Spleen (tissue), 11 donors: ENCODE data around the gene KBTBD4. TPM values are rescaled to one million over a fixed set of nuclear protein-coding genes. Genes with fewer than 3 reads are reported as not detected.
A peak's percentile ranks its signal among the peaks of the same experiment; 100 is the strongest.

Experiments
- DNase-seq: peaks from one replicate; pipeline ENCODE4 v3.0.0-alpha.2; 2020
- H3K27ac ChIP-seq, 8 donors: fragments of 200-600 bp; sonication (generic) in 7 of 8; 1 replicate in 4 of 8; 2 replicates in 4 of 8; pipeline versions ENCODE4 v1.5.0 to v1.8.0; 2016 to 2021; ENCODE audit warnings: inconsistent platforms in 4 of 8, mild to moderate bottlenecking in 4 of 8, moderate library complexity in 1 of 8
- H3K27me3 ChIP-seq, 7 donors: fragments of 200-600 bp; sonication (generic) in 6 of 7; replicated peaks in 1 of 7; 1 replicate in 4 of 7; 2 replicates in 3 of 7; pipeline versions ENCODE4 v1.5.0 to v1.8.0; 2016 to 2021; ENCODE audit warnings: inconsistent platforms in 3 of 7, mild to moderate bottlenecking in 1 of 7
- H3K36me3 ChIP-seq, 6 donors: fragments of 200-600 bp; sonication (generic) in 5 of 6; 1 replicate in 4 of 6; 2 replicates in 2 of 6; pipeline versions ENCODE4 v1.5.0 to v1.8.0; 2016 to 2021; ENCODE audit warnings: inconsistent platforms in 2 of 6
- H3K4me1 ChIP-seq, 6 donors: fragments of 200-600 bp; sonication (generic) in 5 of 6; 1 replicate in 3 of 6; 2 replicates in 3 of 6; pipeline versions ENCODE4 v1.5.0 to v1.8.0; 2016 to 2021; ENCODE audit warnings: inconsistent platforms in 3 of 6
- H3K4me3 ChIP-seq, 8 donors: fragments of 200-600 bp; sonication (generic) in 7 of 8; 1 replicate in 4 of 8; 2 replicates in 4 of 8; pipeline versions ENCODE4 v1.5.0 to v1.8.0; 2016 to 2021; ENCODE audit warnings: inconsistent platforms in 4 of 8, mild to moderate bottlenecking in 4 of 8, moderate library complexity in 2 of 8
- H3K9me3 ChIP-seq, 8 donors: fragments of 200-600 bp; sonication (generic) in 7 of 8; 1 replicate in 4 of 8; 2 replicates in 4 of 8; pipeline versions ENCODE4 v1.5.0 to v1.8.0; 2016 to 2021; ENCODE audit warnings: inconsistent platforms in 4 of 8
- POLR2A ChIP-seq, 3 donors: fragments of 450-650 bp; IDR thresholded peaks; one replicate each; pipeline ENCODE4 v1.5.1; 2017; ENCODE audit warnings: antibody characterized with exemption in 3 of 3, mild to moderate bottlenecking in 1 of 3
- POLR2AphosphoS5 ChIP-seq, 3 donors: sonication (generic); formaldehyde crosslinking; IDR thresholded peaks; one replicate each; pipeline ENCODE4 v1.5.1; 2017; ENCODE audit warnings: antibody characterized with exemption in 3 of 3
- WGBS, 5 donors: extraction: QIAGEN DNeasy Blood & Tissue Kit in 3 of 5; methylation state at CpG; one replicate each; pipeline versions ENCODE4 v1.1.5 to v1.1.7; 2013 to 2018; 5-methylcytosine and 5-hydroxymethylcytosine counted together
- intact Hi-C: fragments of 100-400 bp; cut with DNase I; formaldehyde crosslinking; loops from one replicate; pipeline ENCODE4 v1.15.0; 2023; ENCODE audit warnings: low total_unique reads
- polyA plus RNA-seq, 3 donors: library from polyadenylated mRNA; stranded (reverse); fragments of 200-250 nt; gene quantifications; one replicate each; pipeline ENCODE4 v1.2.1, GENCODE V29; 2013
- total RNA-seq, 7 donors: library from RNA; depleted of rRNA in 3 of 7; stranded (reverse); fragments of >200 nt in 3 of 7; fragmentation: NEBNext Ultra II Directional in 4 of 7; extraction: Animal tissue kit (Norgen Biotek cat#: 25700) in 4 of 7; gene quantifications; one replicate each; pipeline versions ENCODE4 v1.1.0 to v1.2.1, GENCODE V29; 2016 to 2021
- TF ChIP-seq, protein P1 (sequence below), 11 experiments: fragments of 200-600 bp in 7 of 11; fragments of 450-650 bp in 4 of 11; sonication (generic) in 4 of 11; IDR thresholded peaks in 8 of 11; conservative IDR thresholded peaks in 3 of 11; 1 replicate in 7 of 11; 2 replicates in 4 of 11; pipeline versions ENCODE4 v1.4.0 to v1.8.0; 2016 to 2021; ENCODE audit warnings: antibody characterized with exemption in 11 of 11, inconsistent platforms in 4 of 11, mild to moderate bottlenecking in 1 of 11
- donor health status: healthy with polysubstance abuse.
- donor health status: DM: no; HTN: no; CAD: no; lungs with moderate emphysema.
- donor health status: DM: no; HTN: no; CAD: no.
- donor health status: Bipolar disorder and iron deficiency.
- donor health status: healthy.
- donor health status: DM: no; HTN: no; CAD: no.
- donor health status: DM: yes; HTN: yes; CAD: no.

Gene KBTBD4
- total and polyA plus RNA-seq, 10 donors = 8.7 to 22.4 (median 17.5) TPM

DNA sequence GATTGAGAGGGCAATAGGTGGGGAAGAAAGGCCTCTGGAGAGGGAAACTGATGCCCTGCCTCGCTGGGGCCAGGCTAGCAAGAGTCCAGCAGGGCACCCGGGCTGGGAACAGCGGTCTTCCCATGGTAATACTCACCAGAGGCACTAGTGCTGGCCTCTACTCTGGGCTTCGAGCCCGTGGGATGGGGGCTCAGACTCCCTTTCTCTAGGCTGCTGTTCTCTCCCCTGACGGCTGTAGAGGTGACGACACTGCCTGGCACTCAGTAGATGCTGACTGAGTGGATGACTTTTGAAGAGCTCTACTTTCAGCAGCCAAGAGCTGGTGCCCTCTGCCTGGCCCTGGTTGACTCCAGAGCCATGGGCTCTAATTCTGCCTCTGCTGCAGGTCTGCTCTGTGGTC lies 16.3 kb upstream of the KBTBD4 start:
- TF ChIP-seq POLR2AphosphoS5 (IDR thresholded peaks at IDR 0.05) (no peak), POLR2A (IDR thresholded peaks at IDR 0.05) (no peak)
- TF ChIP-seq, protein P1, sequence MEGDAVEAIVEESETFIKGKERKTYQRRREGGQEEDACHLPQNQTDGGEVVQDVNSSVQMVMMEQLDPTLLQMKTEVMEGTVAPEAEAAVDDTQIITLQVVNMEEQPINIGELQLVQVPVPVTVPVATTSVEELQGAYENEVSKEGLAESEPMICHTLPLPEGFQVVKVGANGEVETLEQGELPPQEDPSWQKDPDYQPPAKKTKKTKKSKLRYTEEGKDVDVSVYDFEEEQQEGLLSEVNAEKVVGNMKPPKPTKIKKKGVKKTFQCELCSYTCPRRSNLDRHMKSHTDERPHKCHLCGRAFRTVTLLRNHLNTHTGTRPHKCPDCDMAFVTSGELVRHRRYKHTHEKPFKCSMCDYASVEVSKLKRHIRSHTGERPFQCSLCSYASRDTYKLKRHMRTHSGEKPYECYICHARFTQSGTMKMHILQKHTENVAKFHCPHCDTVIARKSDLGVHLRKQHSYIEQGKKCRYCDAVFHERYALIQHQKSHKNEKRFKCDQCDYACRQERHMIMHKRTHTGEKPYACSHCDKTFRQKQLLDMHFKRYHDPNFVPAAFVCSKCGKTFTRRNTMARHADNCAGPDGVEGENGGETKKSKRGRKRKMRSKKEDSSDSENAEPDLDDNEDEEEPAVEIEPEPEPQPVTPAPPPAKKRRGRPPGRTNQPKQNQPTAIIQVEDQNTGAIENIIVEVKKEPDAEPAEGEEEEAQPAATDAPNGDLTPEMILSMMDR (IDR thresholded peaks at IDR 0.05 in 8 of 11, conservative IDR thresholded peaks at IDR 0.05 in 3 of 11) = no peak
- no peaks in the 10 kb centered on the region for H3K9me3 ChIP-seq
- peaks cover 0 to 33% (median 18%) of the 10 kb centered on the region in 6 donors for H3K4me1 ChIP-seq
- intact Hi-C loops = no loop called here
- peaks cover 0 to 49% (median 25%) of the 10 kb centered on the region in 7 donors for H3K27me3 ChIP-seq
- H3K36me3 ChIP-seq = no peaks in the 10 kb centered on the region
- WGBS, 5 donors = 71 to 84% (median 77%) methylated on average over 3 to 7 of the region's 7 CpGs
- no peak for DNase-seq
- H3K27ac ChIP-seq = no peak overlapping the region
- no peak overlapping the region for H3K4me3 ChIP-seq

DNA sequence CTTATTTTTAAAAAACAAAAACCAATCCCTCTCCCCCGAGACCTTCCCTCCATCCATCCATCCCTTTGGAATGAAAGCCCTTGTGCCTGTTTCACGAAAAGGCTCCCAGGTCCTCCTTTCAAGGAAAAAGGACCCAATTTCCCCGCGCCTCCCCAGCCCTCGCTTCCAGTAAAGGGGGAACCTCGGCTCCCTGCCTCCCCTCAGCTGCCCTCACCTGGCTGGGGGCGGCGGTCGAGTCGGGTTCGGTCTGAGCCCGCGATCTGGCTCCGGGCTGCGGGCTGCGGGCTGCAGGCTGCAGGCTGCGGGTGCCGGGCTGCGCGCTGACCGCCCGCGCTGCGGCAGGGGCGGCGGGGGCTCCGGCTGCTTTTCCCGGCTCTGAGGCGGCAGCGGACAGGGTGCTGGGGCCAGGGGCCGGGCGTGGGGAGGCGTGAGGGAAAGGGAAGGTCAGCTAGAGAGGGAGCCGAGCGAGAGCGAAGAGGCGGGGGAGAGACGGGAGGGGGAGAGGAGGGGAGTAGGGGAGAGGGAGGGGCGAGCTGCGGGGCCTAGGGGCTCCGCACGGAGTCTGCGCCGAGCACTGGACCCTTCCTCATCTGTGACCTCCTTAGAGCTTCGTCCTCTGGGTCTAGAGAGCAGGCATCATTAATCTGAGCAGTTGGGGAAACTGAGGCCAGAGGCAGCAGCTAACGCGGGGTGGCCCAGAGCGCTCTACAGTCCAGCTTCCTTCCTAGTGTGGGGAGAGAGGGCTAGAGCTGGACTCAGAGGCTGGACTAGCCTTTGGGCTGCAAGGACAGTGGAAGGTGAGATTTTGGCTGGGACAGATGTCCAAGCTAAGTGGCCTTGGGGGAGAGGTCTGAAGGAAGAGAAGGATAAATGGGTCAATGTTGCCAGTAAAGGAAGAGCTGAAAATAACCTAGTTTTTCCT lies 15.4 kb upstream of the KBTBD4 start, which contains the start of gene C1QTNF4:
C1QTNF4 (minus strand) TSS at position 478 of the 922 bp plus-strand sequence. CDS start 3,601 bp downstream, outside the sequence.
- intact Hi-C loops = no loop called here
- H3K4me3 ChIP-seq = peak within 1 kb of the TSS in 6 of 8 donors; percentile 2 to 57 (median 17)

DNA sequence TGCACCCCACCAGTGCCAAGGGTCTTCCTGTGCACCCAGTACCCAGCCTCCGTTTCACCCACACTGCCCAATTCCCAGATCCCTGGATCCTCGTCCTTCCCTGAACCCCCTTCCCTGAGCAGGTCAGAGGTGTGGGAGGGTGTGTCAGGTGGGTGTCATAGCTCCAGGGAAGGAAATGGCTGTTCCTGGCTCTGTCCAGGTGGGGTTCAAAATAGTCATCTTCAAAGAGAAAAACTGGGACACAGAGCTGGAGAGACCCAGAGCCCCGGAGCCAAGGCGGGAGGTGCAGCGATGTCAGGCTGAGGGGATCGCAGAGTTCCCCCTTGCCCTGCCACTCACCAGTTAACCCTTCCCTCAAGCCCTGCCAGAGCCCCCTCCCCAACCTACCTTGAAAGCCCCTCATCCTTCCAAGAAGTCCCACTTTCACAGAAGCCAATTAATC lies 14.7 kb upstream of the KBTBD4 start:
- WGBS, 5 donors = 3 to 13% (median 6%) methylated on average over 6 of the region's 6 CpGs
- Histone ChIP-seq H3K4me1 (peaks cover 0 to 33% (median 18%) of the 10 kb centered on the region in 6 donors), H3K27ac (no peak overlapping the region), H3K4me3 (peak overlapping the region in 1 of 8 donors; percentile 57), H3K9me3 (no peaks in the 10 kb centered on the region), H3K36me3 (no peaks in the 10 kb centered on the region), H3K27me3 (peaks cover 0 to 56% (median 25%) of the 10 kb centered on the region in 7 donors)
- DNase-seq = peak; percentile 25
- intact Hi-C loops = no loop called here
- TF ChIP-seq POLR2A (IDR thresholded peaks at IDR 0.05) (no peak), POLR2AphosphoS5 (IDR thresholded peaks at IDR 0.05) (no peak)
- TF ChIP-seq, protein P1 (IDR thresholded peaks at IDR 0.05 in 8 of 11, conservative IDR thresholded peaks at IDR 0.05 in 3 of 11) = no peak

More for the DNA sequence above, 15.4 kb upstream of the KBTBD4 start, which contains the start of gene C1QTNF4:
- TF ChIP-seq POLR2AphosphoS5 (IDR thresholded peaks at IDR 0.05) (no peak), POLR2A (IDR thresholded peaks at IDR 0.05) (no peak)
- TF ChIP-seq, protein P1 (IDR thresholded peaks at IDR 0.05 in 8 of 11, conservative IDR thresholded peaks at IDR 0.05 in 3 of 11) = no peak
- Histone ChIP-seq H3K27me3 (peaks cover 0 to 56% (median 25%) of the 10 kb centered on the region in 7 donors), H3K4me1 (peaks cover 0 to 33% (median 18%) of the 10 kb centered on the region in 6 donors), H3K36me3 (no peaks in the 10 kb centered on the region), H3K27ac (no peak within 1 kb of the TSS), H3K9me3 (no peaks in the 10 kb centered on the region)
- peak; percentile 70 for DNase-seq
- WGBS, 5 donors = 4 to 8% (median 5%) methylated on average over 44 to 48 of the region's 48 CpGs

DNA sequence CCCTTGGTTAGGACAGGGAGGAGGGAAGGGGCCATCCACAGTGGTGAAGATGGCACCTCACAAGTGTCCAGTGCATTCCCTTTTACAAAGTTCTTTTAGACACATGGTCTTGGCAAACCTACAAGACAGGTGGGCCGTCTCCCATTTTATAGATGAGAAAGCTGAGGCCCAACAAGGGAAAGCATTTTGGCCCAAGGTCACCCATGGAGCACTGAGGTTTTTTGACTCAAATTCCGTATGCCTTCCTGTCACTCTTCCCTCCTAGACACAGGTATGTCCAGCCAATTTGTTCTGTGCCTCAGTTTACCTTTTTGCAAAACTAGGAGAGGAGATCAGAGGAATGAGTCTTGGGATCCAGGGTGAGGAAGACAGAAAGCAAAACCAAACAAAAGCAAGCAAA lies 14.2 kb upstream of the KBTBD4 start:
- no peaks in the 10 kb centered on the region for H3K36me3 ChIP-seq
- intact Hi-C loops = no loop called here
- 58 to 83% (median 62%) methylated on average over 2 of the region's 2 CpGs for WGBS, 5 donors
- peaks cover 0 to 56% (median 25%) of the 10 kb centered on the region in 7 donors for H3K27me3 ChIP-seq
- H3K27ac ChIP-seq = no peak overlapping the region
- H3K4me1 ChIP-seq = peaks cover 0 to 38% (median 18%) of the 10 kb centered on the region in 6 donors
- no peak for TF ChIP-seq POLR2A (IDR thresholded peaks at IDR 0.05)
- no peak for TF ChIP-seq POLR2AphosphoS5 (IDR thresholded peaks at IDR 0.05)
- TF ChIP-seq, protein P1 (IDR thresholded peaks at IDR 0.05 in 8 of 11, conservative IDR thresholded peaks at IDR 0.05 in 3 of 11) = no peak
- no peak overlapping the region for H3K4me3 ChIP-seq
- H3K9me3 ChIP-seq = no peaks in the 10 kb centered on the region
- DNase-seq = peak; percentile 11
